DND-41 (cell line): Measurements from ENCODE around the gene AVPI1.

Experiments used
- CTCF ChIP-seq: IDR thresholded peaks from 2 replicates; pipeline ENCODE4 v1.5.1; 2012; ENCODE audit warnings: borderline replicate concordance, low read length, moderate library complexity, mild to moderate bottlenecking; ENCODE audit not compliant: poor library complexity, severe bottlenecking; ENCODE audit errors: extremely low read depth
- EZH2 ChIP-seq: IDR thresholded peaks from 3 replicates; pipeline ENCODE4 v1.6.1; 2012; ENCODE audit warnings: borderline replicate concordance, low read depth, mild to moderate bottlenecking, moderate library complexity, low read length, inconsistent platforms; ENCODE audit not compliant: severe bottlenecking

- TF ChIP-seq CTCF, result peak; percentile 93
- no peak for TF ChIP-seq EZH2
Observed at GRCh38 chr10:97701438-97702069, 14.5 kb upstream of the AVPI1 start.
